Spleen (tissue), 7 donors: ENCODE measurements around the gene RAB40B.

Experiments
- POLR2A ChIP-seq, 3 donors: fragments of 450-650 bp; IDR thresholded peaks; one replicate each; pipeline ENCODE4 v1.5.1; 2017; ENCODE audit warnings: antibody characterized with exemption in 3 of 3, mild to moderate bottlenecking in 1 of 3
- POLR2AphosphoS5 ChIP-seq, 3 donors: sonication (generic); formaldehyde crosslinking; IDR thresholded peaks; one replicate each; pipeline ENCODE4 v1.5.1; 2017; ENCODE audit warnings: antibody characterized with exemption in 3 of 3
- TF ChIP-seq, protein P1 (sequence below), 11 experiments: fragments of 200-600 bp in 7 of 11; fragments of 450-650 bp in 4 of 11; sonication (generic) in 4 of 11; IDR thresholded peaks in 8 of 11; conservative IDR thresholded peaks in 3 of 11; 1 replicate in 7 of 11; 2 replicates in 4 of 11; pipeline versions ENCODE4 v1.4.0 to v1.8.0; 2016 to 2021; ENCODE audit warnings: antibody characterized with exemption in 11 of 11, inconsistent platforms in 4 of 11, mild to moderate bottlenecking in 1 of 11
- donor health status: DM: no; HTN: no; CAD: no; lungs with moderate emphysema.
- donor health status: DM: no; HTN: no; CAD: no.
- donor health status: DM: no; HTN: no; CAD: no.

DNA sequence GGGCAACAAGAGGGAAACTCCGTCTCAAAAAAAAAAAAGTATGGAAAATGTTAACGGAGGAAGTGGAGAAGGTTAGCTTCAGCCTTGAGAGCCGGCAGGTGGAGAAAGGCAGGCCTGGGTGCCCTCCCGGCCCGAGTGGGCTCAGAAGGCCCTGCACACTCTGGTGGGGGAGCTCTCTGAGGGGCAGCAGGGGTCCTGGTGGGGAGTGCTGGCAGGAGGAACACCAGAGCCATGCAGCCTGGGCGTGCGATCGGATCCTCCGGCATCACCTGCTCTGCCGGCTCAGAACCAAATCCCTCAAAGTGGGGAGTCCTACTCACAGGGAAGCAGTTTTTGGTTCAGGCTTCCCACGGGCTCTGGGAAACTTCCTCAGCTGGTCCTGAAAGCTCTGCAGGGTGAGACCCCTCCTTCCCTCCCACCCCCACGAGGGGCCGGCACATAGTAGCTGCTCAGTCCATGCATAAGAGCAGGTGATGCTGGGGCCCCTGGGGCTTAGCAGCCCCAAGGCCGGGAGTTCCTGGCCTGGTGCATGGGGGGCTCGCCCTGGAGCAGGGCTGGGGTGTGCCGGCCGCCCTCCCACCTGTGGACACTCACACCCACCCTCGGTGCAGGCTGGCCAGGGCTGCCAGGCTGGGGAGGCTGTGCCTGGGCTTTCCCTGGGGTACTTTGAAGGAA is 38.1 kb upstream of the RAB40B start:
- TF ChIP-seq, protein P1, sequence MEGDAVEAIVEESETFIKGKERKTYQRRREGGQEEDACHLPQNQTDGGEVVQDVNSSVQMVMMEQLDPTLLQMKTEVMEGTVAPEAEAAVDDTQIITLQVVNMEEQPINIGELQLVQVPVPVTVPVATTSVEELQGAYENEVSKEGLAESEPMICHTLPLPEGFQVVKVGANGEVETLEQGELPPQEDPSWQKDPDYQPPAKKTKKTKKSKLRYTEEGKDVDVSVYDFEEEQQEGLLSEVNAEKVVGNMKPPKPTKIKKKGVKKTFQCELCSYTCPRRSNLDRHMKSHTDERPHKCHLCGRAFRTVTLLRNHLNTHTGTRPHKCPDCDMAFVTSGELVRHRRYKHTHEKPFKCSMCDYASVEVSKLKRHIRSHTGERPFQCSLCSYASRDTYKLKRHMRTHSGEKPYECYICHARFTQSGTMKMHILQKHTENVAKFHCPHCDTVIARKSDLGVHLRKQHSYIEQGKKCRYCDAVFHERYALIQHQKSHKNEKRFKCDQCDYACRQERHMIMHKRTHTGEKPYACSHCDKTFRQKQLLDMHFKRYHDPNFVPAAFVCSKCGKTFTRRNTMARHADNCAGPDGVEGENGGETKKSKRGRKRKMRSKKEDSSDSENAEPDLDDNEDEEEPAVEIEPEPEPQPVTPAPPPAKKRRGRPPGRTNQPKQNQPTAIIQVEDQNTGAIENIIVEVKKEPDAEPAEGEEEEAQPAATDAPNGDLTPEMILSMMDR (IDR thresholded peaks at IDR 0.05 in 8 of 11, conservative IDR thresholded peaks at IDR 0.05 in 3 of 11) = no peak
- TF ChIP-seq POLR2AphosphoS5 (IDR thresholded peaks at IDR 0.05) = no peak
- TF ChIP-seq POLR2A (IDR thresholded peaks at IDR 0.05) = no peak
